Omental fat pad (tissue), 4 donors: ENCODE data around the gene EXPH5. TPM values are rescaled to one million over a fixed set of nuclear protein-coding genes. Genes with fewer than 3 reads are reported as not detected.
"Not testable (repeated sequence)": the region's sequence is repeated elsewhere in the genome, so short reads cannot be mapped to it uniquely, and the experiment has no call there.

ENCODE experiments used
- ATAC-seq: fragments of 150-250 bp; one replicate; pipeline ENCODE4 v1.9.1; 2016; ENCODE audit warnings: mild to moderate bottlenecking, moderate library complexity; ENCODE audit not compliant: low FRiP score
- DNase-seq: peaks from one replicate; pipeline ENCODE4 v3.0.0-alpha.2; 2019; ENCODE audit warnings: low spot score
- CTCF ChIP-seq, 3 donors: fragments of 450-650 bp; IDR thresholded peaks; one replicate each; pipeline ENCODE4 v1.5.1; 2016 to 2017; ENCODE audit warnings: antibody characterized with exemption in 3 of 3, mild to moderate bottlenecking in 3 of 3, moderate library complexity in 2 of 3
- total RNA-seq, 4 donors: library from RNA; depleted of rRNA; stranded (reverse); fragments of >200 nt; gene quantifications; one replicate each; pipeline ENCODE4 v1.1.0, GENCODE V29; 2016

The EXPH5 gene
- total RNA-seq, 4 donors from 2014 or later, result 0.32 to 1.8 (median 0.71) TPM

GRCh38 chr11:108589136-108589535 is 4.4 kb downstream of the EXPH5 start:
- no peak for TF ChIP-seq CTCF (IDR thresholded peaks at IDR 0.05)
- DNase-seq, result no peak
- no peak for ATAC-seq

GRCh38 chr11:108588287-108588686 is 5.3 kb downstream of the EXPH5 start:
- no peak for TF ChIP-seq CTCF (IDR thresholded peaks at IDR 0.05)
- ATAC-seq, result no peak
- no peak for DNase-seq

DNA sequence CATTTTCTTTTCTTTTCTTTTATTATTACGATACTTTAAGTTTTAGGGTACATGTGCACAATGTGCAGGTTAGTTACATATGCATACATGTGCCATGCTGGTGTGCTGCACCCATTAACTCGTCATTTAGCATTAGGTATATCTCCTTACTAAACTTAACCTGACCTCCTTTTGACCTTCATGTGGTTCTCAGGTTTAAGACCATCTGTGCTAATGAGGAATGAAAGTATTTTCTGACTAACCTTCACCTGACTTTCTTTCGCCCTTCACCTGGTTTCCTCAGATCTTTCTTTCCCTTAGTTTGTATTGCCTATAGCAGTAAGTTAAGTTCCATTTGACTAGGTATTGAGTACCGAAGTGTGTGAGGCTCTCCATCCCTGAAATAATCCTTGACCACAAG is 6.5 kb downstream of the EXPH5 start:
- no peak for ATAC-seq
- TF ChIP-seq CTCF (IDR thresholded peaks at IDR 0.05), result no peak
- no peak for DNase-seq

- no peak for ATAC-seq
These were observed 7.0 kb downstream of the EXPH5 start for GRCh38 chr11:108586600-108586999.

DNA sequence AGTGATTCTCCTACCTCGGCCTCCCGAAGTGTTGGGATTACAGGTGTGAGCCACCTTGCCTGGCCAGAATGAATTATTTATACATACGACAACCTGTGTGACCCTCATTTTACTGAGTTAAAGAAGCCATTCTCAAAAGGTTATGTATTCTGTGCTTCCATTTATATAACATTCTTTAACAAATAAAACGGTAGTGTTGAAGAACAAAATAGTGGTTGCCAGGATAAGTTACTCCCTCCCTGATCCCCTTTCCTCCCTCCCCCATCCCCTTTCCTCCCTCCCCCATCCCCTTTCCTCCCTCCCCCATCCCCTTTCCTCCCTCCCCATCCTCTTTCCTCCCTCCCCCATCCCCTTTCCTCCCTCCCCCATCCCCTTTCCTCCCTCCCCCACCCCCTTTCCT is 7.4 kb downstream of the EXPH5 start:
- not testable (repeated sequence) for ATAC-seq, DNase-seq

More at GRCh38 chr11:108586600-108586999, 7.0 kb downstream of the EXPH5 start:
- no peak for DNase-seq
- TF ChIP-seq CTCF (IDR thresholded peaks at IDR 0.05), result no peak

GRCh38 chr11:108584973-108585372 is 8.6 kb downstream of the EXPH5 start:
- TF ChIP-seq CTCF (IDR thresholded peaks at IDR 0.05), result no peak
- ATAC-seq (no peak), DNase-seq (no peak)

GRCh38 chr11:108580645-108581044 is 12.9 kb downstream of the EXPH5 start:
- no peak for DNase-seq
- no peak for ATAC-seq
- TF ChIP-seq CTCF (IDR thresholded peaks at IDR 0.05), result no peak

DNA sequence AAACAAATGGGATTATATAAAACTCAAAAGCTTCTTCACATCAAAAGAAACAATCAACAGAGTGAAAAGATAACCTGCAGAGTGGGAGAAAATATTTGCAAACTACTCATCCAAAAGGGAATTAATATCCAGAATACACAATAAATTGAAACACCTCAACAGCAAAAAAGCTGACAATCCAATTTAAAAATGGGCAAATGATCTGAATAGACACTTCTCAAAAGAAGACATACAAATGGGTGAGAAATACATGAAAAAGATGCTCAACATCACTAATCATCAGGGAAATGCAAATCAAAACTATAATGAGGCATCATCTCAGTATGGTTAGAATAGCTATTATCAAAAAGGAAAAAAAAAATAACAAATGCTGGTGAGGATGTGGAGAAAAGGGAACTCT is 13.5 kb downstream of the EXPH5 start:
- no peak for DNase-seq
- TF ChIP-seq CTCF (IDR thresholded peaks at IDR 0.05), result no peak

More for the DNA sequence above, 13.5 kb downstream of the EXPH5 start:
- ATAC-seq, result no peak
